ENCODE measurements around the gene HLA-DPB1.
"Not testable (repeated sequence)": the region's sequence is repeated elsewhere in the genome, so short reads cannot be mapped to it uniquely, and the experiment has no call there.

Gene HLA-DPB1

DNA sequence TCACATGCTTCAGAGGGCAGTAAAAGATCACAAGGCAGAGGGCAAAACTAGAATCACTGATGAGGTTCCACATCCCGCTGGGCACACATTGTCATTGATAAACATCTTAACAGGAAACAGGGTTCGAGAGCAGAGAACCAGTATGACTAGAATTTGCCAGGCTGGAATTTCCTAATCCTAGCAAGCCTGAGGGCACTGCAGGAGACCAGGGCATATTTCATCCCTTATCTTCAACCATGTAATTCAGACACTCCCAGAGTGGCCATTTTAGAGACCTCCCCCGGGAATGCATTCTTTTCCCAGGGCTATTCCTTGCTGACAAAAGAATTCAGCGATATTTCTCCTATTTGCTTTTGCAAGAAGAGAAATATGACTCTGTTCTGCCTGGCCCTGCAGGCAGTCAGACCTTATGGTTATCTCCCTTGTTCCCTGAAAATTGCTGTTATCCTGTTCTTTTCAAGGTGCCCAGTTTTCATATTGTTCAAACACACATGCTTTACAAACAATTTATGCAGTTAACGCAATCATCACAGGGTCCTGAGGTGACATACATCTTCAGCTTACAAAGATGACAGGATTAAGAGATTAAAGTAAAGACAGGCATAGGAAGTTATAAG, 25.4 kb downstream of the HLA-DPB1 start:
- DNase-seq = not testable (repeated sequence)

GRCh38 chr6:33103776-33104175, 28.0 kb downstream of the HLA-DPB1 start:
- no peak for DNase-seq

GRCh38 chr6:33104887-33105286, 29.1 kb downstream of the HLA-DPB1 start:
- DNase-seq = no peak

DNA sequence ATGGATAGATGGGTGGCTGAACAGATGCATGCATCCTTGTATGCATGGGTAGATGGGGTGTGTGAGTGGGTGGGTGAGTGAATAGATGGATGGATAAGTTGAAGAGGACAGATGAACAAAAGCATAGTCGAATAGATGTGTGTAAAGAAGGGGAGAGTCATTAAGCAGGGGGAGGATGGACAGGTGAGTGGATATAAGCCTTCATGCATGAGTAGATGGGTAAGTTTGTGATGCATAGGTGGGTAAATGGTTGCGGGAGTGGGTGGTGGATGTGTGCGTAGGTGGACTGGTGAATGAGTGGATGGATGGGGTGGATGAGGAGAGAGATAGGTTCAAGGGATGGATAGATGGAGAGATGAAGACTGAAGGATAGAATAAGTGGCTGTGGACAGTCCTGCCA, 29.6 kb downstream of the HLA-DPB1 start:
- DNase-seq = no peak

GRCh38 chr6:33105916-33106871, 30.4 kb downstream of the HLA-DPB1 start:
- no peak for DNase-seq

GRCh38 chr6:33107641-33108040, 31.9 kb downstream of the HLA-DPB1 start:
- no peak for DNase-seq

DNA sequence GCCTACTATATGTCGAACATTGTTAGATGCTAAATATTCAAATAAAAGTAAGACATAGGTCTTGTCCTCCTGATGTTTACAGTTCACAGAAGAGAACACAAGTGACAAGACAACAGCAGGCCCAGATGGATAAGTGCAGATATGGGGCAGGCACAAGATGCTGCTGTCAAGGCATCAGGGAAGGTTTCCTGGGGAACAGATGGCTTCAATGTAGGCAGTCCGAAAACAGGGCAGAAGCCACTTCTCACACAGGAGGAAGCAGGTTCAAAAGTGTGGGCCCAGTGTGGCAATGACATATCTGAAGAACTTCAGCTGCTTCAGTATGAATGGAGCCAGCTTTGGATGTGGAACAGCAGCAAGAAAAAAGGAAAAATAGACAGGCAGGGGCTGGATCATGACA, 32.5 kb downstream of the HLA-DPB1 start:
- no peak for DNase-seq

DNA sequence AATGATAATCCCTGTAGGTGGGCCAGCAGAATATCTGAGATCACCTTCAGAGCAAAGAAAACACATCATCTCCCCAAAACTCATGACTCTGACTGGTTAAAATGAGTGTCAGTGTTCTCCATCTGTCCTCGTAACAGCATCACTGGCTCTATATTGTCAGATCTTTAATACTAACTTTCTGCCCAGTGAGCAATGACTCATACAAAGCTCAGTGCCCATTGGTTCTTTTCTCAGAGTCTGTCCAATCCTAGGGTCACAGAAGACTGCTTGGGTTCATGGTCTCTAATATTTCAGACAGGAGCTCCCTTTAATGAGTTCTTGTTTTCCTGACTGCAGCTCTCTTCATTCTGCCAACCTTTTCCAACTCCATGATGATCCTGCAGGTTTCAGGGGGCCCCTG, 36.4 kb downstream of the HLA-DPB1 start:
- DNase-seq = peak in 4 of 56 donors; percentile 5 to 36 (median 14)

DNA sequence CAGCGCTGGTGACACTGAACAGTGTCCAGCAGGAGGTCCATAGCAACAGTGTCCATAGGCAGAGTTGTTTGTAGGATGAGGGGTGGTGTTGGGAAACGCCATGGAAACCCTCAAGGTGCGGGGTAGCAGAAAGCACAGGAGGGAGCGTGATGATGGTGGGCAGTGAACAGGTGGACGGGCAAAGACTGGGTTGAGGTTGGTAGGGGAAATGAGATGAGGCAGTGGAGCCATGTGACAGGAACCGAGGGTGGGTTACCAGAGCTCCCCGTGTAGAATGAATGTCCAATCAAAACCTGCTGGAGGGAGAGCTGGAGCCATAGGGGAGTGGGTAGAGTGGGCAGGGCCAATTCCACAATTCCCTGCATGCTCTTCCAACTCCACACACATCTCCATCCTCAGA, 38.0 kb downstream of the HLA-DPB1 start:
- DNase-seq = no peak

GRCh38 chr6:33114406-33114805, 38.6 kb downstream of the HLA-DPB1 start:
- DNase-seq = no peak

DNA sequence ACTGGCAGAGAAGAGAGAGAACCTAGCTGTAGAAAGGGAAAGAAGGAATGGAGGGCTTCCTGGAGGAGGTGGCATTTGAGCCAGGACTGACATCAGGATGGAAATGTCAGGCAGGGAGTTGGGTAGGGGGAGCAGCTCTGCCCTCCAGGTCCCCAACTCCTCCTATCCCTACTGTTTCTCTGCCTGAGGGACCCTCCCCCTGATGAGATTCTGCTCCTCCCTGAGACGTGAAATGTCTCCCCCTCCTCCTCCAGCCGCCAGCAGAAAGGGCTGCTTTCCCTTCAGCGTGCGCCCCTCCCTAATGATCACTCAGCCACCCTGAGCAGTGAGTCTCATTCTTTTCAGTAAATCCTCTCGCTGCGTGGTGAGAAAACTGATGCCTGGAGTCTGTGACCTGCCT, 40.6 kb downstream of the HLA-DPB1 start:
- DNase-seq = no peak

GRCh38 chr6:33116841-33117711, 41.3 kb downstream of the HLA-DPB1 start:
- peak in 5 of 56 donors; percentile 9 to 29 (median 19) for DNase-seq

- no peak for DNase-seq
Observed at GRCh38 chr6:33117811-33118277, 42.1 kb downstream of the HLA-DPB1 start.

- DNase-seq = no peak
Observed at GRCh38 chr6:33118525-33119123, 42.8 kb downstream of the HLA-DPB1 start.

- no peak for DNase-seq
Observed at GRCh38 chr6:33120001-33120400, 44.2 kb downstream of the HLA-DPB1 start.

- DNase-seq = no peak
Observed at GRCh38 chr6:33123181-33123580, 47.4 kb downstream of the HLA-DPB1 start.

DNA sequence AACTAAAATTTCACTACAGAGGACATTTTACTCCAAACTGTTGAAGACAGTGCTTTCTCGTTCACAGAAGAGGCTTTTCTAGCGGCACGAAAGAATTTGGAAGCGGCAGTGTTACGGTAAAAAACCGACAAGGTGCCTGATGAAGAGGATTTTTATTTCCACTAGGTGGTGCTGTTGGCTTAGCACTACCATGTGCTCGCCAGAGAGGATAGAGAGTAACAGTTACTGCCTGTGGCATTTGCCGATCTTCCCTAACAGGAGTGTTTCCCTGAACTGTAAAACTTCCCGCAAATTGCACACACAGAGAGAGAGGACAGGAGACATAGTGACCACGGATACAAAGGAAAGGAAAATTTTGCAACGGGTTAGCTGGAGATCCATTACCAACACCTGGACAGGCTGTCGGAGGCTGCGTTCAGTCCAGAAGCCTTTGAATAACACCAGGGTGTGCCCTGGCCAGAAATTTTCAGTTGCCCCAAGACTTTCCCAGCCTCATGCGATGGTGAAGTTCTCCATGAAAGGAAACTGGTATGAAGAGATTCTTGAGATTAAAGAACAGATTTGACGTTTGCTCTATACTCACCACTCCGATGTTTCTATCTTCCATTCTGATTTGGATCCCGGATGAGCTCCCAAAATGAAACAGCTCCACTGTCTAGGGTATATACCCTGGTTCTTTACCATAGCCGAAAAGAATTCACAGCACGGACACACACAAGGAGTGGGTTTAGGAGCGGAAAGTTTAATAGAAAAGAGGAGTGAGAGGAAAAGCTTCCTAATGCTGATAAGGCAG, 48.1 kb downstream of the HLA-DPB1 start:
- DNase-seq = no peak

- DNase-seq = no peak
Observed at GRCh38 chr6:33124525-33124901, 48.7 kb downstream of the HLA-DPB1 start.

DNA sequence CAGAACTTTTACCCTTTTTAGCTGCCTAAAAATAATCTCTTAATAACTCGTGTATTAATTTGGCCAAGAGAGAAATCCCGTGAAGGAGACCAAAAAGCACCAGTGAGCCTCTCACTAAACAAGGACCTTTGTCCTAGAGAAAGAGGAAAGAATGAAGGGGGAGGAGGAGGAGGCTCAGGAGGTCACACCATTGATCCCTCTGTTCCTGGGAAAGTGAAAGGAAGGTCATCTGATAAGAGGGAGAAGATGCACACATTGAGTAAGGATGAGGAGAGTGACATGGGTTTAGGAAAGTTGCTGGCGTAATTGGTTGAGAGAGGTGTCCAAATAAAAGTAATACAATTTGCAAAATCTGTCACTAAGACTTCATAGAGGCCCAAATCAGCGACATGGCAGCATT, 49.2 kb downstream of the HLA-DPB1 start:
- no peak for DNase-seq

DNA sequence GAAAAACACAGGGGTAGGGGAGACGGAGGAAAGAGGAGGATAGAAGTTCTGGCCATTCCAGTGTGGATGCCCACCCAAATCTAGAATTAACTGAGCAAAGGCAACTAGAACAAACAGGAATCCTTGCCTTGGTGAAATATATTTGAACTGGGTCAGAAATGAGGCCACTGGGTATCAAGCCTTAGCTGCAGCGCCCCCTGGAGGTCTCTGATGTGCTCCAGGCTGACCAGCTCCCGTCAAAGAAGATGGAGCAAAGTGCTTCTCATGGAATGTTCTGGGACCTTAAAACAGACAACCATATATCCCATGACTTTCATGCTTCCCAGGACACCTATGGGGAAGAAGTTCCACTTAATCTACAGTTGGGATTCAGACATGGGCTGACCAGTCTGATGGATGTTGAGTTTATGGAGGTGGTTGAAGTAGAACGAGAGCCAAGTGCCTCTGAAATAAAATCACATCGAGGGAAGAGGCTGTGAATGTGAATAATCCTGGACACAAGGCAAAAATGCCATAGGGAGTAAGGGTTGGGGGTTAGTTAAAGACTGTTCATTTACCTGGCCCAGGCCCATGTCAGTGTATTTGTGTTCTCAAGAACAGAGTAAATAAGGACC, 50.4 kb downstream of the HLA-DPB1 start:
- DNase-seq = peak in 21 of 56 donors; percentile 1 to 68 (median 19)
